T-cell (primary cell): ENCODE results near the gene TRIM36. TPM values are rescaled to one million over a fixed set of nuclear protein-coding genes. Genes with fewer than 3 reads are reported as not detected.

ENCODE experiments used
- ATAC-seq, 4 experiments: fragments of 200-7000 bp in 3 of 4; fragments of 150-1000 bp in 1 of 4; cut with Tn5 transposase; replicated peaks in 1 of 4; 1 replicate in 3 of 4; 2 replicates in 1 of 4; pipeline ENCODE4 v1.10.0; 2021; ENCODE audit warnings: moderate library complexity in 3 of 4, mild to moderate bottlenecking in 2 of 4, moderate number of reproducible peaks in 1 of 4
- CTCF ChIA-PET, 2 donors: fragments of 300-600 bp; sonication (Branson Sonifier 250); formaldehyde crosslinking; loops; one replicate each; lab custom pipeline; 2022; ENCODE audit warnings: antibody characterized with exemption in 2 of 2; lab: Charles Lee
- POLR2A ChIA-PET, 2 donors: fragments of 300-600 bp; sonication (Branson Sonifier 250); formaldehyde crosslinking; loops; one replicate each; lab custom pipeline; 2022; ENCODE audit warnings: antibody characterized with exemption in 2 of 2; lab: Charles Lee
- DNase-seq, 35 experiments: peaks; one replicate each; pipeline versions ENCODE4 v3.0.0 to v3.0.0-alpha.2; 2013 to 2023
- H3K27ac ChIP-seq: one replicate; pipeline ENCODE4 v1.5.1; 2013; ENCODE audit warnings: low read length
- H3K27me3 ChIP-seq, 2 experiments: replicated peaks in 1 of 2; 1 replicate in 1 of 2; 2 replicates in 1 of 2; pipeline versions ENCODE4 v1.6.1 to v1.7.0; 2013; ENCODE audit warnings: low read length in 1 of 2, mixed read lengths in 1 of 2; ENCODE audit not compliant: control insufficient read depth in 2 of 2, insufficient read depth in 2 of 2; ENCODE audit errors: extremely low read depth in 1 of 2
- H3K36me3 ChIP-seq, 2 donors: 1 replicate in 1 of 2; 2 replicates in 1 of 2; pipeline versions ENCODE4 v1.6.1 to v1.7.0; 2013; ENCODE audit warnings: low read length in 1 of 2; ENCODE audit not compliant: control insufficient read depth in 2 of 2, insufficient read depth in 1 of 2; ENCODE audit errors: extremely low read depth in 1 of 2
- H3K4me1 ChIP-seq, 2 experiments: 1 replicate in 1 of 2; 2 replicates in 1 of 2; pipeline versions ENCODE4 v1.6.1 to v1.7.0; 2013; ENCODE audit warnings: low read length in 2 of 2, mixed read lengths in 1 of 2; ENCODE audit not compliant: insufficient read depth in 2 of 2, control insufficient read depth in 1 of 2; ENCODE audit errors: extremely low read depth in 1 of 2
- H3K4me3 ChIP-seq, 2 donors: 1 replicate in 1 of 2; 2 replicates in 1 of 2; pipeline versions ENCODE4 v1.5.1 to v1.7.0; 2013; ENCODE audit warnings: mild to moderate bottlenecking in 2 of 2, low read length in 1 of 2, moderate library complexity in 1 of 2; ENCODE audit not compliant: control insufficient read depth in 1 of 2; ENCODE audit errors: extremely low read depth in 1 of 2
- H3K9me3 ChIP-seq: 2 replicates; pipeline ENCODE4 v1.7.0; 2013
- H3K27ac Mint-ChIP-seq, 2 donors: one replicate each; pipeline ENCODE4 v1.8.0; 2020 to 2021; ENCODE audit warnings: mild to moderate bottlenecking in 2 of 2, mixed read lengths in 2 of 2
- H3K27me3 Mint-ChIP-seq, 2 donors: one replicate each; pipeline ENCODE4 v1.8.0; 2021 to 2022; ENCODE audit warnings: mixed read lengths in 2 of 2
- H3K36me3 Mint-ChIP-seq: one replicate; pipeline ENCODE4 v1.8.0; 2021; ENCODE audit warnings: mixed read lengths
- H3K4me1 Mint-ChIP-seq, 3 donors: one replicate each; pipeline ENCODE4 v1.8.0; 2020 to 2022; ENCODE audit warnings: mixed read lengths in 3 of 3, mild to moderate bottlenecking in 1 of 3
- H3K4me3 Mint-ChIP-seq, 3 donors: one replicate each; pipeline ENCODE4 v1.8.0; 2020 to 2022; ENCODE audit warnings: mild to moderate bottlenecking in 3 of 3, mixed read lengths in 3 of 3, moderate library complexity in 3 of 3
- H3K9me3 Mint-ChIP-seq, 3 donors: one replicate each; pipeline ENCODE4 v1.8.0; 2020 to 2022; ENCODE audit warnings: mixed read lengths in 3 of 3
- WGBS: methylation state at CpG from one replicate; pipeline ENCODE4 v1.1.5; 2013; ENCODE audit warnings: missing lambda C conversion rate; ENCODE audit not compliant: insufficient coverage; 5-methylcytosine and 5-hydroxymethylcytosine counted together
- total RNA-seq, 35 experiments: library from RNA in 6 of 35; stranded (reverse) in 6 of 35; fragments of 120-200 nt in 1 of 35; gene quantifications; one replicate each; pipeline versions ENCODE4 v1.2.1 to v1.2.4 and lab custom pipeline; 2013 to 2026

The TRIM36 gene
- total RNA-seq, 5 donors from 2014 or later (not counting 1 experiment from before 2014, with no cell fraction given): 0.26 to 0.53 (median 0.35) TPM; not detected in 2

GRCh38 chr5:115170929-115171510 lies 1.3 kb upstream of the TRIM36 start:
- peaks cover 4 to 54% of the 10 kb centered on the region in 2 experiments for H3K27me3 ChIP-seq
- H3K4me3 Mint-ChIP-seq: peak overlapping the region; percentile 74 to 85 (median 76)
- peaks cover 6% of the 10 kb centered on the region for H3K36me3 Mint-ChIP-seq
- CTCF ChIA-PET: interaction anchor here in 1 of 2 donors (0.7 kb wide), 1 partner anchor 126 kb away, joined by 3 read pairs; the partner anchor contains the start of gene CCDC112
- no peak overlapping the region for H3K27ac Mint-ChIP-seq
- peaks cover 8 to 21% of the 10 kb centered on the region in 2 experiments for H3K4me1 ChIP-seq
- POLR2A ChIA-PET: interaction anchor here in 1 of 2 donors (0.6 kb wide), 1 partner anchor 62 kb away, joined by 4 read pairs; no protein-coding TSS in a partner anchor
- H3K4me3 ChIP-seq: peak overlapping the region; percentile 57 to 66
- no peak overlapping the region for H3K27ac ChIP-seq
- 20% methylated on average over 7 of the region's 16 CpGs for WGBS
- H3K27me3 Mint-ChIP-seq: peaks cover 57 to 73% of the 10 kb centered on the region in 2 donors
- DNase-seq: no peak
- no peaks in the 10 kb centered on the region for H3K36me3 ChIP-seq
- H3K4me1 Mint-ChIP-seq: peaks cover 9 to 17% (median 10%) of the 10 kb centered on the region in 3 donors
- H3K9me3 Mint-ChIP-seq: peaks cover 2 to 6% (median 6%) of the 10 kb centered on the region in 3 donors
- H3K9me3 ChIP-seq: no peaks in the 10 kb centered on the region
- ATAC-seq: no peak

GRCh38 chr5:115170134-115170928 lies 623 bp upstream of the TRIM36 start:
- H3K27ac ChIP-seq: no peak overlapping the region
- ATAC-seq (peak in 2 of 4 experiments; percentile 1 to 65), DNase-seq (peak in 3 of 35 experiments; percentile 6 to 20 (median 15))
- peaks cover 8 to 21% of the 10 kb centered on the region in 2 experiments for H3K4me1 ChIP-seq
- H3K27ac Mint-ChIP-seq: no peak overlapping the region
- H3K4me3 ChIP-seq: peak overlapping the region; percentile 57 to 80
- H3K36me3 ChIP-seq: no peaks in the 10 kb centered on the region
- no peaks in the 10 kb centered on the region for H3K9me3 ChIP-seq
- H3K4me1 Mint-ChIP-seq: peaks cover 9 to 17% (median 10%) of the 10 kb centered on the region in 3 donors
- peaks cover 2 to 6% (median 6%) of the 10 kb centered on the region in 3 donors for H3K9me3 Mint-ChIP-seq
- peaks cover 6% of the 10 kb centered on the region for H3K36me3 Mint-ChIP-seq
- H3K4me3 Mint-ChIP-seq: peak overlapping the region; percentile 76 to 85 (median 79)
- under 1% methylated on average over 57 of the region's 69 CpGs for WGBS
- ChIA-PET POLR2A (no interaction called here), CTCF (no interaction called here)
- peaks cover 54 to 78% of the 10 kb centered on the region in 2 donors for H3K27me3 Mint-ChIP-seq
- H3K27me3 ChIP-seq: peaks cover 4 to 57% of the 10 kb centered on the region in 2 experiments

- no peaks in the 10 kb centered on the region for H3K36me3 ChIP-seq
- POLR2A ChIA-PET: no interaction called here
- peaks cover 4 to 63% of the 10 kb centered on the region in 2 experiments for H3K27me3 ChIP-seq
- peaks cover 9 to 17% (median 10%) of the 10 kb centered on the region in 3 donors for H3K4me1 Mint-ChIP-seq
- peak overlapping the region; percentile 57 to 80 for H3K4me3 ChIP-seq
- H3K27ac Mint-ChIP-seq: no peak overlapping the region
- ATAC-seq (no peak), DNase-seq (peak in 2 of 35 experiments; percentile 1 to 6)
- peaks cover 53 to 82% of the 10 kb centered on the region in 2 donors for H3K27me3 Mint-ChIP-seq
- peaks cover 6% of the 10 kb centered on the region for H3K36me3 Mint-ChIP-seq
- H3K9me3 ChIP-seq: no peaks in the 10 kb centered on the region
- peak overlapping the region; percentile 76 to 85 (median 79) for H3K4me3 Mint-ChIP-seq
- H3K9me3 Mint-ChIP-seq: peaks cover 2 to 6% (median 6%) of the 10 kb centered on the region in 3 donors
- no peak overlapping the region for H3K27ac ChIP-seq
- CTCF ChIA-PET: no interaction called here
- H3K4me1 ChIP-seq: peaks cover 8 to 21% of the 10 kb centered on the region in 2 experiments
- 4% methylated on average over 41 of the region's 41 CpGs for WGBS
These were observed 750 bp downstream of the TRIM36 start for GRCh38 chr5:115168829-115169486.

GRCh38 chr5:115166744-115167393 lies 2.8 kb downstream of the TRIM36 start:
- no peaks in the 10 kb centered on the region for H3K9me3 ChIP-seq
- WGBS: 95% methylated on average over 12 of the region's 12 CpGs
- no peak for DNase-seq

GRCh38 chr5:115165790-115166189 lies 3.9 kb downstream of the TRIM36 start:
- no peaks in the 10 kb centered on the region for H3K9me3 ChIP-seq
- no peak overlapping the region for H3K27ac Mint-ChIP-seq
- WGBS: no CpG with 5 or more reads among the region's 5 CpGs
- peaks cover 12 to 48% of the 10 kb centered on the region in 2 experiments for H3K27me3 ChIP-seq
- no peak overlapping the region for H3K4me3 Mint-ChIP-seq
- no peak overlapping the region for H3K27ac ChIP-seq
- POLR2A ChIA-PET: no interaction called here
- DNase-seq: no peak
- no peak overlapping the region for H3K4me3 ChIP-seq
- peaks cover 4 to 13% (median 6%) of the 10 kb centered on the region in 3 donors for H3K4me1 Mint-ChIP-seq
- CTCF ChIA-PET: interaction anchor here in 1 of 2 donors (0.7 kb wide), 1 partner anchor 10 kb away, joined by 3 read pairs; no protein-coding TSS in a partner anchor
- no peak for ATAC-seq
- peaks cover 2 to 6% (median 6%) of the 10 kb centered on the region in 3 donors for H3K9me3 Mint-ChIP-seq
- H3K36me3 Mint-ChIP-seq: peaks cover 6% of the 10 kb centered on the region
- peaks cover 6 to 16% of the 10 kb centered on the region in 2 experiments for H3K4me1 ChIP-seq
- peaks cover 51 to 69% of the 10 kb centered on the region in 2 donors for H3K27me3 Mint-ChIP-seq
- no peaks in the 10 kb centered on the region for H3K36me3 ChIP-seq

More at GRCh38 chr5:115166744-115167393, 2.8 kb downstream of the TRIM36 start:
- POLR2A ChIA-PET: no interaction called here
- ATAC-seq: no peak
- peaks cover 9 to 17% (median 10%) of the 10 kb centered on the region in 3 donors for H3K4me1 Mint-ChIP-seq
- H3K27me3 Mint-ChIP-seq: peaks cover 50 to 76% of the 10 kb centered on the region in 2 donors
- Histone ChIP-seq H3K27me3 (peaks cover 8 to 54% of the 10 kb centered on the region in 2 experiments), H3K4me1 (peaks cover 8 to 21% of the 10 kb centered on the region in 2 experiments), H3K36me3 (no peaks in the 10 kb centered on the region), H3K4me3 (no peak overlapping the region), H3K27ac (no peak overlapping the region)
- CTCF ChIA-PET: no interaction called here
- H3K9me3 Mint-ChIP-seq: peaks cover 2 to 6% (median 6%) of the 10 kb centered on the region in 3 donors
- peaks cover 6% of the 10 kb centered on the region for H3K36me3 Mint-ChIP-seq
- H3K27ac Mint-ChIP-seq: no peak overlapping the region
- no peak overlapping the region for H3K4me3 Mint-ChIP-seq
